NB4 (cell line): Measurements from ENCODE around the gene UNC5CL.

ENCODE experiments used
- DNase-seq: peaks from one replicate; pipeline ENCODE4 v3.0.0; 2010; ENCODE audit warnings: low read depth
- H3K4me3 ChIP-seq: one replicate; pipeline ENCODE4 v1.5.1; 2011; ENCODE audit warnings: mild to moderate bottlenecking, low read depth, low read length, moderate library complexity
- CTCF ChIP-seq: IDR thresholded peaks from one replicate; pipeline ENCODE4 v1.5.1; 2012; ENCODE audit warnings: low read depth, low read length
- MAX ChIP-seq: IDR thresholded peaks from 2 replicates; pipeline ENCODE4 v1.6.1; 2011; ENCODE audit warnings: low read depth, low read length
- MYC ChIP-seq: IDR thresholded peaks from 2 replicates; pipeline ENCODE4 v1.6.1; 2011; ENCODE audit warnings: low read depth, low read length
- POLR2A ChIP-seq: IDR thresholded peaks from 2 replicates; pipeline ENCODE4 v1.6.1; 2011; ENCODE audit warnings: mild to moderate bottlenecking; ENCODE audit not compliant: insufficient read length; ENCODE audit errors: extremely low read depth

UNC5CL gene

GRCh38 chr6:41039060-41039998 is at the start of gene UNC5CL:
Gene UNC5CL, minus strand, starts transcription at chr6:41039221. Its CDS starts 4,147 bp downstream, at chr6:41035074.
- TF ChIP-seq MAX (no peak), CTCF (peak; percentile 85)
- peak; percentile 42 for DNase-seq

GRCh38 chr6:41088451-41088850 is 49.4 kb upstream of the UNC5CL start:
- DNase-seq = no peak
- no peak overlapping the region for H3K4me3 ChIP-seq
- TF ChIP-seq POLR2A (no peak), MYC (no peak), CTCF (no peak), MAX (no peak)

More at GRCh38 chr6:41039060-41039998, at the start of gene UNC5CL:
- no peak within 1 kb of the TSS for H3K4me3 ChIP-seq

- TF ChIP-seq MYC (no peak), POLR2A (no peak), MAX (no peak), CTCF (no peak)
- no peak overlapping the region for H3K4me3 ChIP-seq
- DNase-seq = no peak
These were observed 46.2 kb upstream of the UNC5CL start for GRCh38 chr6:41085182-41085581.

GRCh38 chr6:41083072-41083471 is 44.1 kb upstream of the UNC5CL start:
- DNase-seq = no peak
- no peak for TF ChIP-seq MYC
- TF ChIP-seq POLR2A = no peak
- no peak for TF ChIP-seq CTCF
- no peak for TF ChIP-seq MAX

GRCh38 chr6:41080621-41081020 is 41.6 kb upstream of the UNC5CL start:
- no peak overlapping the region for H3K4me3 ChIP-seq
- TF ChIP-seq CTCF = no peak
- DNase-seq = no peak

More at GRCh38 chr6:41083072-41083471, 44.1 kb upstream of the UNC5CL start:
- no peak overlapping the region for H3K4me3 ChIP-seq

- TF ChIP-seq MAX (no peak), POLR2A (no peak), MYC (no peak), CTCF (no peak)
- no peak for DNase-seq
- no peak overlapping the region for H3K4me3 ChIP-seq
These were observed 40.1 kb upstream of the UNC5CL start for GRCh38 chr6:41079080-41079479.
